HPDE6-E6E7 (cell line): ENCODE measurements around the gene BUB1.
"Not testable (repeated sequence)": the region's sequence is repeated elsewhere in the genome, so short reads cannot be mapped to it uniquely, and the experiment has no call there.

Experiments
- DNase-seq: peaks from one replicate; pipeline ENCODE4 v3.0.0; 2011; ENCODE audit warnings: missing footprints; ENCODE audit errors: extremely low spot score

The BUB1 gene

GRCh38 chr2:110602139-110602538 is 75.7 kb downstream of the BUB1 start:
- DNase-seq, result not testable (repeated sequence)

DNA sequence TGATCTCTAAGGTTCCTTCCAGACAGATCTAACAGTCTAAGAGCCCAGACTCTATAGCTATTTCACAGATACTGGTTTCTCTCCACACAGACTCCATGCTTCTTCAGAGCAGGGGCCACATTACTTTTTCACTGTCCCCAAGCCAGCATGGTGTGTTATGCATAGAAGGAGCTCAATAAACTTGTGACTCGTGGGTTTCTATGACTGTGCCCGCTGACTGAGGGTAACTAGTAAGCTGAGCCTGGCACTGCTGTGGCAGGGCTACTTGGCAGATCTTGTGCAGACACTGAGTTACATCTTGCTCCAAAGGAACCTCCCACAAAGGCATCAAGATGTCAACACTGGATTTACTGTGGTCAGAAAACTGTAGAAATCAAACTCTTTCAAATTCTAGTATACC is 85.9 kb downstream of the BUB1 start:
- DNase-seq, result not testable (repeated sequence)

DNA sequence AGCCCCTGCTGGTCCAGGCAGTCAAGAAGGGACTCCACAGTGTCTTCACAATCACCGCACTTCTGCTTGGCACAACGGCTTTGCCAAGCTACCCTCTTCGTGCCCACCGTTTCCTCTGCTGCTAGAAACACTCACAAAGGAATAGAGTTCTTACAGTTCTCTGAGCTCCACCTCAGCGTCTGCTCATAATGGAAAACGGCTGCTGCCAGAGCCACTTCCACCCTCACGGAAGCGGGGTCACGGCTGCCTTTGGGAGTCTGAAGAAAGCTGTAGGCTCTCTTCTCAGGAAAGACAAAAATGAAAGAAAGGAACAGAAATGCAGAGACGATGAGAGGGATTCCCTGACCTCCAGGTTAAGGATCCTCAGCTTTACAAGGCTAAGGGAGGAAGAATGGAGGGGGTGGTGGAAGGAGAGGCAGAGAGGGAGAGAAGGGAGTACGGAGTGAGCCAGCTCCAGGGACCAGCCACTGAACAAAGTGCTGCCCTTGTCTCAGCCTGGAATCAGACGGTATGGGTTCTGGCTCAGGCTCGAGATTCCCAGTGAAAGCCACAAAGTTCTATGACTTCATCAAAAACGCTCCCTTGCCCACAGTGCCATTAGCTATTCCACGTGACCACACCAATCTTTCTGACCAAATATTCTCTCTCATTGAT is 88.1 kb downstream of the BUB1 start:
- DNase-seq, result not testable (repeated sequence)

GRCh38 chr2:110588520-110588919 is 89.3 kb downstream of the BUB1 start:
- DNase-seq, result not testable (repeated sequence)
